Measurements from ENCODE around the gene KRT75. TPM values are rescaled to one million over a fixed set of nuclear protein-coding genes. Genes with fewer than 3 reads are reported as not detected.
"Not testable (repeated sequence)": the region's sequence is repeated elsewhere in the genome, so short reads cannot be mapped to it uniquely, and the experiment has no call there.

Gene KRT75
- total RNA-seq, 4 donors from 2014 or later: not detected

DNA sequence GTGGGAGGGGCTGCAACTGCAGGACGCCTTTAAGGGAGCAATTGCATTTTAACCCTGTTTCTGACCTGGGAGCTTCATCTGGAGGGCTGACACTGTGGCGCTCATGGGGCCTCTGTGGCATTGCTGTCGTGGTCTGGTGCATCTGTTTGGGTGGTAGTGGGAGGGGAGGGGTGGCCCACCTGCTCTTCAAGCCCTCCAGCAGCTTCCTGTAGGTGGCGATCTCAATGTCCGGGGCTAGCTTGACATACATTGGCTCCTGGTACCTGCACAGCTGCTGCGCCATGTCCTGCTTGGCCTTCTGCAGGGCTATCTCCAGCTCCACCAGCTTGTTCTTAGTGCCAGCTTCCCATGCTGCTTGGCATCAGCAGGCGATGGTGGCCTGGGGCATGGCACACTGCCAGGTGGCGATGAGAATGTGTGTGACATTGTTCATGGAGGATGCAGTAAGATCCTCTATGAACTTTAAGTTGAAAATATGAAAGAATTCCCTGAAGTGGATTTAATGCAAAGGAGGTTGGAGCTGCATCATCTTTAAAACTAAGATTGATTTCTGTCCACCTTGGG lies 20.3 kb downstream of the KRT75 start:
- TF ChIP-seq POLR2A (IDR thresholded peaks at IDR 0.05): no peak
- TF ChIP-seq, protein P1, sequence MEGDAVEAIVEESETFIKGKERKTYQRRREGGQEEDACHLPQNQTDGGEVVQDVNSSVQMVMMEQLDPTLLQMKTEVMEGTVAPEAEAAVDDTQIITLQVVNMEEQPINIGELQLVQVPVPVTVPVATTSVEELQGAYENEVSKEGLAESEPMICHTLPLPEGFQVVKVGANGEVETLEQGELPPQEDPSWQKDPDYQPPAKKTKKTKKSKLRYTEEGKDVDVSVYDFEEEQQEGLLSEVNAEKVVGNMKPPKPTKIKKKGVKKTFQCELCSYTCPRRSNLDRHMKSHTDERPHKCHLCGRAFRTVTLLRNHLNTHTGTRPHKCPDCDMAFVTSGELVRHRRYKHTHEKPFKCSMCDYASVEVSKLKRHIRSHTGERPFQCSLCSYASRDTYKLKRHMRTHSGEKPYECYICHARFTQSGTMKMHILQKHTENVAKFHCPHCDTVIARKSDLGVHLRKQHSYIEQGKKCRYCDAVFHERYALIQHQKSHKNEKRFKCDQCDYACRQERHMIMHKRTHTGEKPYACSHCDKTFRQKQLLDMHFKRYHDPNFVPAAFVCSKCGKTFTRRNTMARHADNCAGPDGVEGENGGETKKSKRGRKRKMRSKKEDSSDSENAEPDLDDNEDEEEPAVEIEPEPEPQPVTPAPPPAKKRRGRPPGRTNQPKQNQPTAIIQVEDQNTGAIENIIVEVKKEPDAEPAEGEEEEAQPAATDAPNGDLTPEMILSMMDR (IDR thresholded peaks at IDR 0.05): no peak
- H3K27me3 ChIP-seq: no peaks in the 10 kb centered on the region
- H3K9me3 ChIP-seq: no peaks in the 10 kb centered on the region
- peaks cover 0 to 4% (median 0%) of the 10 kb centered on the region in 4 donors for H3K4me1 ChIP-seq
- H3K36me3 ChIP-seq: no peaks in the 10 kb centered on the region
- H3K4me3 ChIP-seq: no peak overlapping the region
- no peak for DNase-seq
- no peak overlapping the region for H3K27ac ChIP-seq

DNA sequence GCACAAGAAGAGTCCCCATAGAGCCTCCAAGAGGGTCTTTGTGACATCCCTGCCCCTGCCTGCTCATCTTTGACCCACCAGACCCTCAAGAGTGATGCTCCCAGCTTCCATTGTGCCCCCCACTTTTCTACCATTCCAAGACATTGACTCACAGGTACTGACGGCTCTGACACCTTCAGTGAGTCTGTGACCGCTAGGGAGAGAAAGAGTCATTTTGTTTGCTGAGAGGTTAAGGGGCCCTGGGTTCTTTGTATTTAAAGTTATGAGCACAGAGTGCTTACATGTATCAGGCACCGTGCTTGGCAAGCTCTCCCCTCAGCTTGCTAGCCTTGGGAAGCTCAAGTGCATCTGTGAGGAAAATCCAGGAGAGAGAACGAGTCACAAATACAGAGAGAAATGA lies 21.0 kb downstream of the KRT75 start:
- H3K27me3 ChIP-seq: no peaks in the 10 kb centered on the region
- H3K9me3 ChIP-seq: no peaks in the 10 kb centered on the region
- H3K4me1 ChIP-seq: peaks cover 0 to 4% (median 0%) of the 10 kb centered on the region in 4 donors
- H3K4me3 ChIP-seq: no peak overlapping the region
- no peak for TF ChIP-seq POLR2A (IDR thresholded peaks at IDR 0.05)
- TF ChIP-seq, protein P1 (IDR thresholded peaks at IDR 0.05): no peak
- H3K36me3 ChIP-seq: no peaks in the 10 kb centered on the region
- DNase-seq: no peak
- no peak overlapping the region for H3K27ac ChIP-seq

DNA sequence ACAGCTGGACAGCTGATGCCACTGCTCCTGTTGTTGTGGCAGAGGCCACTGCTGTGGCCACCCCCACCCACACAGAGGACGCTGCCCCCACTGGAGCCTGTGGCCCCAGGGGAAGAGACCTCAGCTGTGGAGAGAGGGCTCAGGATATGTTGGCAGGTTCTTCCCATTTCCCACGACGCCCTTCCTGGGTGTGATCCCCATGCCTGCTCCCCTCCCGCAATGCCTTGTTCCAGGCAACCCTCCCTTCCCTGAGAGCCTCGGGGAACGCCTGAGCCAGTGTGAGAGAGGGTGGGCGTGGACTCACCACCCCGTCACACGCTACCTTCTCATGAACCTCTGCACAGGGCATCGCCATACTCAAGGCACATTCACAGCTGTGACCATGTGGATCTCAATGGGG lies 22.4 kb downstream of the KRT75 start:
- Histone ChIP-seq H3K4me1 (peaks cover 0 to 4% (median 0%) of the 10 kb centered on the region in 4 donors), H3K27ac (no peak overlapping the region), H3K27me3 (no peaks in the 10 kb centered on the region), H3K4me3 (no peak overlapping the region), H3K9me3 (no peaks in the 10 kb centered on the region), H3K36me3 (no peaks in the 10 kb centered on the region)
- TF ChIP-seq POLR2A (IDR thresholded peaks at IDR 0.05): no peak
- TF ChIP-seq, protein P1 (IDR thresholded peaks at IDR 0.05): no peak
- DNase-seq: no peak

DNA sequence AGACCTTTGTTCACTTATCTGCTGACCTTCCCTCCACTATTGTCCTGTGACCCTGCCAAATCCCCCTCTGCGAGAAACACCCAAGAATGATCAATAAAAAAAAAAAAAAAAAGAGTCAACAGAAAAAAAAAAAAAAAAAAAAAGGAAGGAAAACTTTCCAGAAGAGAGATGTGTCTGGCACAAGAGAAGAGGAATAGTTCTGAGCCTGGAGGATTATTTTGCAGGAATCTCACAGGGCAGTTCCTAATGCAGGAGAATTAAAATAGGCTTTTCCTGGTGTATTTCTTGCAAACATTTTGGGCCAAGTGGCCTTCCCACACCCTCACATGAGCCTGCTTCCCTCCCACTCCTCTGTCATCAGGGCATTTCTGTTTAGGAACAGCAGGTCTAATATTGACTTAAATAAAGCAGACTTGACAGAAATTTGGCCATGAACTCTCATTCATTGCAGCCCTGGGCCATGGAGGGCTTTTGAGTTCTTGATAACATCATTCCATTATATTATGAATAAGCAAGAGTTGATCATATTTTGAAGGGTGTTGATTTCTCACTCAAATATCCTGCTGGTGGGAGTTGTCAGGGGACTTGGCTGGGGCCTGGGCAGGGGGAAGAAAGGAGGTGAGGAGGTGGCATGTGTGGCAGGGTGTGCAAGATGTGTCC lies 23.5 kb downstream of the KRT75 start:
- not testable (repeated sequence) for H3K36me3 ChIP-seq, H3K27me3 ChIP-seq, H3K4me1 ChIP-seq, DNase-seq, H3K9me3 ChIP-seq, H3K4me3 ChIP-seq, H3K27ac ChIP-seq

DNA sequence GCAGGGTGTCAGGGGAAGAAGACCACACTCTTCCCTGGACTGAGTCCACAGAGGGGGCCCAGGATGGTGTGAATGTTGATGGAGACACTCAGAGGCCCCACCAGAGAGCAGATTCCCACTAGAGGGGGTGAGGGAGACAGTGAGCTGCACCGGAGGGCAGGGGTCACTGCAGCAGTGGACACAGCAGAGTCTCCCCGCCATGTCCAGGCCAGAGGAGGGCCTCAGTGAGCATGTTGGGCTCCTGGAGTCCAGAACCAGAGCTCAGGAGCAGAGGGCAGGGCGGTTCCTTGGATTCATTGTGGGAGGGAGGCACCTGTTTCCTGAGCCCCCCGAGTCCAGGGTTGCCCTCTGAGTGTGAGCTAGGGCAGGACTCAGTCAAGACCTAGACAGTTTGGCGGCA lies 26.3 kb downstream of the KRT75 start:
- H3K36me3 ChIP-seq: no peaks in the 10 kb centered on the region
- H3K4me1 ChIP-seq: no peaks in the 10 kb centered on the region
- no peaks in the 10 kb centered on the region for H3K27me3 ChIP-seq
- TF ChIP-seq, protein P1 (IDR thresholded peaks at IDR 0.05): no peak
- TF ChIP-seq POLR2A (IDR thresholded peaks at IDR 0.05): no peak
- H3K27ac ChIP-seq: no peak overlapping the region
- no peak overlapping the region for H3K4me3 ChIP-seq
- H3K9me3 ChIP-seq: no peaks in the 10 kb centered on the region
- no peak for DNase-seq

DNA sequence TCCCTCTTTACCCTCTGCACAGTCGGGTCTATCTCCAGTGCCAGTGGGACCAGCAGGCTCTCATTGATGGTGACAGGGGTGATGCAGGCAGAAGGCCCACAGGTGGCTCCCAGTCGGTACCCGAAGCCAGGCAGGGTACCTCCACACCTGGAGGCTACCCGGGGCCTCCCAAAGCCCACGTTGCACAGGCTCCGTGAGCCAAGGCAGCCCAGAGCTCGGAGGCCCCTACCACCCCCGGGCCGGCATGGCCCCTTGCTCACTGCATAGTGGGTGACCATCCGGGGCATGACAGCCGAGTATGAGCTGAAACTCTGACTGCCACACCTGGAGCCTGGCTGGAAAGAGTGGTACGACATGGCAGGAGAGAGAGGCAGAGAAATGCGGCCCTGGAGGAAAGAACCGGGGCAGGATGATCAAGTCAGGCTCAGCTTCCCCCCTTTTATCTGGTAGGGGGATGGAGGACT lies 28.2 kb downstream of the KRT75 start, which contains the start of gene KRT82:
Gene KRT82, minus strand, starts transcription at position 414 of the 464 bp plus-strand sequence. Its CDS starts 58 bp downstream, at position 356.
- no peak within 1 kb of the TSS for H3K4me3 ChIP-seq
- TF ChIP-seq, protein P1 (IDR thresholded peaks at IDR 0.05): no peak
- TF ChIP-seq POLR2A (IDR thresholded peaks at IDR 0.05): no peak
- no peaks in the 10 kb centered on the region for H3K27me3 ChIP-seq
- DNase-seq: no peak
- no peak within 1 kb of the TSS for H3K27ac ChIP-seq
- H3K36me3 ChIP-seq: no peaks in the 10 kb centered on the region
- H3K9me3 ChIP-seq: no peaks in the 10 kb centered on the region
- no peaks in the 10 kb centered on the region for H3K4me1 ChIP-seq
